IPS-18c (cell line): ENCODE data around the gene KRTAP12-4.
"Not testable (repeated sequence)": the region's sequence is repeated elsewhere in the genome, so short reads cannot be mapped to it uniquely, and the experiment has no call there.

Experiments
- H3K4me3 ChIP-seq: 2 replicates; pipeline ENCODE4 v1.7.0; 2013; ENCODE audit warnings: low read depth, mild to moderate bottlenecking, low read length, moderate library complexity; ENCODE audit not compliant: insufficient read depth
- H3K9me3 ChIP-seq: one replicate; pipeline ENCODE4 v1.6.1; 2013; ENCODE audit warnings: mild to moderate bottlenecking, low read length, moderate library complexity; ENCODE audit not compliant: control insufficient read depth, insufficient read depth

Gene KRTAP12-4

DNA sequence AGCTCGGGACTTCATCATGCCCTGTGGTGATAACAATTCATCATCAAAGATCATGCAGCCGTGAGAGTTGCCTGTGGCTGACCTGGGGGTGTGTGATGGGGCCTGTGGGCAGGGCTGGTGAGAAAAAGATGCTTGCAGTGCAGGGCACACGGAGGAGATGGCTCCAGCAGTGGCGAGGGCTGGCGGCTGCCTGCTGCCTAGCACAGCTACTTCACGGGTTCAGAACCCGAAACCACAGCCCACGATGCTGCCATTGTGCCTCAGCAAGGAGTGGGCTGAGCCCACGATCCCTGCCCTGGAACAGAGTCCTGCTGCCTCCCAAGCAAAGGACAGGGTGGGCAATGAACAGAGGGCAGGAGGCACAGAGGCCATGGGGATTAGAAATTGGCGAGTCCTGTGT lies 28.2 kb downstream of the KRTAP12-4 start:
- H3K4me3 ChIP-seq, result no peak overlapping the region
- peaks cover 9% of the 10 kb centered on the region for H3K9me3 ChIP-seq

DNA sequence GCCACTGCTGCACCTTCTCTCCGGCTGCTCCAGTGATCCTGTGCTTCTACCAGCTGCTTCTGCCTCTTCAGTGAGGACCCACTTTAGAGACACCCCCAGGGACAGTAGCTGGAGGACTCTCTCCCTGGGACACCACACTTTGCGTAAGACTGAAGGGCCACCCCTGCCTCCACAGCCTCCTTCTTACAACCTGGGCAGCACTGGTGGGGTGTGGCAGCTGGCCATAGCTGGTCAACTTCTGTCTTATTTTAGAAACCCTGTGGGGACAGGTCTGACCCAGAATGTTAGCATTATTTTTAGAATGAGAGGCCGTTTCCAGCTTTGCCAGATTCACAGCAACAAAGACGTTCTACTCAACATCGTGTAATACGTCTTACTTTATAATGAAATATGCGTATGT lies 28.7 kb downstream of the KRTAP12-4 start:
- H3K9me3 ChIP-seq, result peaks cover 9% of the 10 kb centered on the region

DNA sequence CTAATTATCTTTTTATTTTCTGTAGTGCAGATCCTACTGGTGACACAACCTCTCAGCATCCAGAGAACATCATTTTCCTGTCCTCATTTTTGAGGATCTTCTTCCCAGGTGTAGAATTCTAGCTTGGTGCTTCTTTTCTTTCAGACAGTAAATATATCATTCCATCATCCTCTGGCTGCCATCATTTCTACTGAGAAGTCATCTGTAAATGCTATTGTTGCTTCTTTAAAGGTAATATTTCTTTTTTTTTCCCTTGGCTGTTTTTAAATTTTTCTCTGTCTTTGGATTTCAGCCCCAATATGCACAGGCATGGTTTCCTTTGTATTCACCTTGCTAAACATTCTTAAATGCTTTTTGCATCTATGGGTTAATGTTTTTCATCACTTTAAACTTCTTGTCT lies 30.9 kb downstream of the KRTAP12-4 start:
- peaks cover 7% of the 10 kb centered on the region for H3K9me3 ChIP-seq
- no peak overlapping the region for H3K4me3 ChIP-seq

More for the DNA sequence above, 28.7 kb downstream of the KRTAP12-4 start:
- no peak overlapping the region for H3K4me3 ChIP-seq

DNA sequence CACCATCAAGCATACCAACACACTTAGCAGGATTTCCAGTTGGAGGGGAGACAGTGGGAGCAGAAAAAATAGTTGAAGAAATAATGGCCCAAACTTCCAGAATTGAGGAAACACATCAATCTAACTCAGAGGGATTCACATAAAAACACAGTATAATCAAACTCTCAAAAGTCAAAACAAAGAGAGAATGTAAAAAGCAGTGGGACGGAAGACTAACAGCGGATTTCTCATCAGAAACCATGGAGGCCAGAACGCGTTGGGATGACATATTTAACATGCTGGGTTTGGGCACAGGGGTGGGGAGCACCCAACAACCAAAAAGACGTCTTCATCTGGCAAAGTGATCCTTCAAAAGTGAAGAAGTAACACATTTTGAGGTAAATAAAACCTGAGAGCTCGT lies 34.6 kb downstream of the KRTAP12-4 start:
- peaks cover 7% of the 10 kb centered on the region for H3K9me3 ChIP-seq

DNA sequence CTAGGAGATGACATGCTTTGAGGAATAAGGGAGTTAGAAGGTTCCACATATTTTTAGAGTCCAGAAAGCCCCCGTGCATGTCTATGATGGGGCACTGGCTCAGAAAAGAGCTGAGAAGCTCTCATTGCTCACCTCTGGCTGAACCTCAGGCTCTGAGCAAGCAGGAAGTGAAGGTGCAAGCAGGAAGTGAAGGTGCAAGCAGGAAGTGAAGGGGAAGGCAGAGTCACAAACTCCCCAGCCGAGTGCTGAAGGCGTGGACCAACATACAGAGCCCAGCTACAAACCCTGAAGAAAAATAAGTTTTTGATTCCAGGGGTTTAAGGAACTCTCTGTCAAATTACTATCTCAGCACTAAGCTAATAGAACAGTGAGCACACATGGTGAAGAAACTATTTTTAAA lies 35.5 kb downstream of the KRTAP12-4 start:
- no peak overlapping the region for H3K4me3 ChIP-seq
- H3K9me3 ChIP-seq, result peaks cover 7% of the 10 kb centered on the region

More for the DNA sequence above, 34.6 kb downstream of the KRTAP12-4 start:
- H3K4me3 ChIP-seq, result no peak overlapping the region

DNA sequence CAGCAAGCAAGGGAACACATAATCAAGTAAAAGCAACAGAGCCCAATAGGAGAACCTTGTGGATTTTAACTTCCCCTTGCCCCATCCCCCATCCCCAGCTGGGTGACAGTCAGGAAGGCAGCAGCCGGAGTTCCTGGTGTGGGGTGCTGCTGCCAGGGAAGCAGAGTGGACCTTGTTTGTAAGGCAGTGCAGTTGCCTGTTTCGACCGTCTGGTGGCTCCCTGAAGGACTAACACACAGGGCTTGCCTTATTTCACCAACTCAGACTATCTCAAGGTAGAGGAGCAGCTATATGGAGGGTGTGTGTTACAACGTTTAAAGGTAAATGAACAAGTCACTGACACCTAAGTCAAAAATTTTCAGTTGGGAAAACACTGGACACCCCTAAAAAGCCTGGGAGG lies 36.0 kb downstream of the KRTAP12-4 start:
- peaks cover 7% of the 10 kb centered on the region for H3K9me3 ChIP-seq
- no peak overlapping the region for H3K4me3 ChIP-seq

DNA sequence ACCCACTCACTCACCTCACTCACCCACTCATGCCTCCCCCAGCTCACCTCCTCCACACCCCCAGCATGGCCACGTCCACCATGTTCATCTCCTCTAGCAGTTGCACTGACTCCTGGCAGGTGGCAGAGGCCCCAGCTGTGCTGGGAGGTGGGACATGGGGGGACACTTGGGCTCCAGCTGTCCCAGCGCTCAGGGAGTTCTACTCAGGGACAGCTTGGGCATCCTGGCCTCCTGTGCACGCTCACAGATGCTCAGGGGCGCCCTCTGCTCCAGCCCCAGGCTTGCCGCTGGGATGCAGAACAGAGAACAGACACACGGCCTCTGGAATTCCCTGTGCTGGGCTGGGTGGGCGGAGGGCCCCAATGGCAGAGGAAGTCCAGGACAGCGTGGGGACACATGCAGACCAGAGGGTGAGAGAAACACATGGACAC lies 37.4 kb downstream of the KRTAP12-4 start:
- Histone ChIP-seq H3K4me3 (no peak overlapping the region), H3K9me3 (peaks cover 3% of the 10 kb centered on the region)

DNA sequence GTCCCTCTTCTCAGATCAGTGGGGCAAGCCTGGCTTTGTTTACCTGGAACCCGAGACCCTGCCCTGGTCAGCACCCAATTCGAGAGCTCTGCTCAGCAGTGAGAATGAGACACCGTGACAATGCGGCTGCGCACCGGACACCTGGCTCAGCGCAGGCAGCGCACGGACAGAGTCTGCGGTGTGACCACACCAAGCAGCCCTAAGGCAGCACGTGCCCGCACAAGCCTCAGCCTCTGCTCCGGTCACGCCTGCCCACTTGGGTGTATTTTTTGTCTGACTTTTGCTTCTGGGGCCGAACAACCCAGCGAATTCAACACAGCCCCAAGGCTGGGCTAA lies 37.9 kb downstream of the KRTAP12-4 start:
- no peaks in the 10 kb centered on the region for H3K9me3 ChIP-seq
- no peak overlapping the region for H3K4me3 ChIP-seq

DNA sequence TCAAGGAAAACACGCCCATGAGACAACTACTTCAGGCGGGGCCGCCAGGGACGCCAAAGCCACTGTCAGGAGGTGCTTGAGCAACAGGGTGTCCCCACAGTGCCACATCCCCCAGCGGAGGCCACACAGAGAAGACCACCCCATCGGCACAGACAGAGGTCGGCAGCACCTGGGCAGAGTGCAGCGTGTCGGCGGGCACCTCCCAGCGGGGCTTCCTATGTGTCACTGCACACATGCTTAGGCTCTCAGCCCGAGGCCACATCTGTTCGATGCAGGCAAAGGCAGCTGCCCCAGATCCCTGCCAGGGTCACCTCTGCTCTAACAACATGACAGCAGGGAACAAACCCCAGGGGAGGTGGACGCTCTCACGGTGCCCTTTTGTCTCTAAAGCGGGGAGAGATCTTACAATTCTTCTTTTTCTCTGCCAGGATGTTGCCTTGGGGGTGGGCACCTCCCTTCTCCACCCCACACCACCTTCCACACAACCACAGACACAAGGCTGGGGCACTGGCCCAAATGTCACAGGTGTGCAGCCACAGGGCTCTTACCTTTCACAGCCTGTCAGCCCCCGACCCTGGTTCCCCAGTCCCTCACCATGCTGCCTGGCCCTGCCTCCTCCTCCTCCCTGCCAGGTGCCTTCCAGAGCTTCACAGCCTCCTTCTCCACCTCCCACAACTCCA lies 38.4 kb downstream of the KRTAP12-4 start:
- no peaks in the 10 kb centered on the region for H3K9me3 ChIP-seq
- H3K4me3 ChIP-seq, result no peak overlapping the region

DNA sequence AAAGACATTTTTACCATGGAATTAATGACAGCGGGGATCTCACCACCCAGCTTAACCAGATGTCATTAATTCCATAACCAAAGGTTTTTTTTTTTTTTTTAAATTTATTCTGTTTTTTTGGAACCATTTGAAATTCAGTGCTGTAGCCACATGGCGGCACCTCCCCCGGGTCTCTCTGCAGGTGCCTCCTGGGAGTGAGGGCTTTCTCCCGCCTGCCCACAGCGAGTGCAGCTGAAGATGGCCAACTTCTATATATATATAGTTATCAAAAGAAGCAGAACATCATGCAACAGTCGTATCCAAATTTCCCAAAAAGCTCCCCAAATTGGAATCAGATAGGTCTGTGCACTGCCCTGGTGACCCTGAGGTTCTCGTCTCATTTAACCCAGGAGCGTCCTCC lies 39.0 kb downstream of the KRTAP12-4 start:
- no peak overlapping the region for H3K4me3 ChIP-seq
- H3K9me3 ChIP-seq, result peaks cover 5% of the 10 kb centered on the region

DNA sequence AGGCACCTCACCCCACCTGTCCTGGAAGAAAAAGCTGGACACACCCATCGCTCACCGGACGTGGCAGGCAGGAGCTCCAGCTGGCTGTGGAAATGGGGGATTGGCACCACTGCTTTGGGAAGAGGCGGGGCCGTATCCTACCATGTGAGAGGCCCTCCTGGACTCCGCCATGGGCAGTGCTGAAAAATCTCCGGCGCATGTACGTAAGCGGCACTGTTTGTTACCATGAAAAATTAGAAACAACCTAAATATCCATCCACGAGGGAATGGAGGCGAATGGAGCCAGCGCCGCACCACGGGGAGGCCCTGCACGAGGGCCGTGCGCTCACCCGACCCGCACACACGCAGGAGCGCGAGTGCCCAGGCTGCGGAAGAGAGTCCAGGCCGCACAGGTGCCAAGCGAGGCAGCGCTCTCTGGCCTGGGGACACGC lies 39.5 kb downstream of the KRTAP12-4 start:
- Histone ChIP-seq H3K4me3 (no peak overlapping the region), H3K9me3 (peaks cover 6% of the 10 kb centered on the region)

DNA sequence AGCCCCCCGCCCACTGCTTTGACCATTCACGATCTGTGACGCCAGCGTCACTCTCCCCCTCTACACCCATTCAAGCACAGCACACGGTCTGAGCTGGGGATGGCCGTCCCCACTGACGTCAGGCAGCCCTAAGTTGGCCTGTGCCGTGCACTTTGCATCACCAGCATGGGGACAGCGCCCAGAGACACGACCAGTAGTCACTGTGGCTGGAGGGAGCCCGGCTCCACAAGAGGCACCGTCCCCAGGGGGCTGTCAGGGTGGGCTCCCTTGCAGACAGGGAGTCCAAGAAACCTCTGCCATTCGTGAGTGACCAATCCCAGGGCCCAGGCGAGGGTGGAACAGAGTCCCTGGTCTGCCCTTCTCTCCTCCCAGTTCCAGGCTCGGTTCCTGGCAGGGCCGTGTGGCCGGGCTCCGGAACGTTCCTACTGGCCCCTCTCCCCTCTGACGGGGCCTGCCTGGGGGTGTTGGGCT lies 40.3 kb downstream of the KRTAP12-4 start:
- no peak overlapping the region for H3K4me3 ChIP-seq
- H3K9me3 ChIP-seq, result peaks cover 6% of the 10 kb centered on the region

DNA sequence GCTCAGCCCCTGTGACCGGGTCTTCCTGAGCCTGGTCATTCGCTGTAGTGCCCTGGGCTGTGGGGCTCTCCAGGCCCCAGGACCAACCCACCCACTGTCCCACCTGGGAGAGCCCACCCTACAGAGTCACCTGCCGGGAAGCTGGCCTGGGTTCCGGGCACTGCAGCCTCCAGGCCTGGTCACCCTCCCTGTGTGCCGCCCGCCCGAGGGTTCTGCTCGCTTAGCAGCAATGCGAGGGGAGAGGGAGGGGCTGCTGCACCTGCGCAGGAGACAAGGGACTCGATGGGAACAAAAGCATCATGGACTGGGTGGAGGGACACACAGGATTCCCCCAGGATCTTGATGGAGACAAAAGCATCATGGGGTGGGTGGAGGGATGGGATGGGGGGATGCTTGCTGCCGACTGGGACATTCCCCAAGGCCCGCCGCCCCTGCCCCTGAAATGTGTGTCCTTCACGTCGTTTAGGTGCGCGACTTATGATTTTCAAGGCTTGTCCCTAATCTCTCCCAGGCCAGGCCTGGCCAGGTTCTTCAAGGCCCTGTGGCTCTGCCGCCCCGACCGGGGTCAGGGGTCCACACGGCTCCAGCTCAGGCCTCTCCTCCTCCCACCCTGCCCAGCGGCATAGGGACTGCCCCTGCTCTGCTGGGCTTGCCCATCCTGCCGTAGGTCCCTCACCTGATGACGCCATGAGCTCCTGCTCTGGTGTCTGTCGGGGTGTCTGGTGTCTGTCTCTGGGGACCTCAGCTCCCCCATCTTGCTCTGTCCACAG lies 40.9 kb downstream of the KRTAP12-4 start:
- Histone ChIP-seq H3K9me3 (peaks cover 6% of the 10 kb centered on the region), H3K4me3 (no peak overlapping the region)

DNA sequence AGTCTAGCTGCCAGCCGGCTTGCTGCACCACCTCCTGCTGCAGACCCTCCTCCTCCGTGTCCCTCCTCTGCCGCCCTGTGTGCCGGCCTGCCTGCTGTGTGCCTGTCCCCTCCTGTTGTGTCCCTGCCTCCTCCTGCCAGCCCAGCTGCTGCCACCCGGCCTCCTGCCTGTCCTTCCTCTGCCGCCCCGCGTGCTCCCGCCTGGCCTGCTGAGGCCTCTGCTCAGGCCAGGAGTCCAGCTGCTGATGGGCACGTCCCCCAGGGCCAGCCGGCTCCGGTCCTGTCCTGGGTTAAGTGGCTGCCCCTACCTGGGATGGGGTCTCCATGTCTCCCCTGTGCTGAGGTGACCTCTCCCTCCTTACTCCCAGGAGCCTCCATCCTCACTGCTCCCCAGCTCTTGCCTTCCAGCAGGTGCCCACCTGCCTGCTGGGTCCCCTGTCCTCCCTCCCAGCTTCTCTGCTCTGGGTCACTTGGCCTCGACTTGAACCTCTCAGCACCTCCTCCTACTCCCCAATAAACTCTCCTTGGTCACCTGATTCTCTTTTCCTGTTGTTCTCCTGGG lies 41.7 kb downstream of the KRTAP12-4 start:
- Histone ChIP-seq H3K4me3 (no peak overlapping the region), H3K9me3 (peaks cover 6% of the 10 kb centered on the region)

DNA sequence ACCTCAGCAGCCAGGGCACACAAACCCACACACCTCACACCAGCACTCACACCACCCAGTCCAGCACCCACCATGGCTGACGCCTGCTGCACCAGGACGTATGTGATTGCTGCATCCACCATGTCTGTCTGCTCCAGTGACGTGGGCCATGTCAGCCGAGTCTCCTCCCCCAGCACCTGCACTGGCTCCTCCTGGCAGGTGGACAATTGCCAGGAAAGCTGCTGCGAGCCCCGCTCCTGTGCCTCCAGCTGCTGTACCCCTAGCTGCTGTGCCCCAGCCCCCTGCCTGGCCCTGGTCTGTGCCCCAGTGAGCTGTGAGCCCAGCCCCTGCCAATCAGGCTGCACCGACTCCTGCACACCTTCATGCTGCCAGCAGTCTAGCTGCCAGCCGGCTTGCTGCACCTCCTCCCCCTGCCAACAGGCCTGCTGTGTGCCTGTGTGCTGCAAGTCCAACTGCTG lies 42.4 kb downstream of the KRTAP12-4 start, which contains the start of gene KRTAP10-8:
Gene KRTAP10-8, plus strand, starts transcription at position 51 of the 458 bp plus-strand sequence. Its CDS starts 22 bp downstream, at position 73.
- Histone ChIP-seq H3K4me3 (no peak within 1 kb of the TSS), H3K9me3 (peaks cover 6% of the 10 kb centered on the region)

DNA sequence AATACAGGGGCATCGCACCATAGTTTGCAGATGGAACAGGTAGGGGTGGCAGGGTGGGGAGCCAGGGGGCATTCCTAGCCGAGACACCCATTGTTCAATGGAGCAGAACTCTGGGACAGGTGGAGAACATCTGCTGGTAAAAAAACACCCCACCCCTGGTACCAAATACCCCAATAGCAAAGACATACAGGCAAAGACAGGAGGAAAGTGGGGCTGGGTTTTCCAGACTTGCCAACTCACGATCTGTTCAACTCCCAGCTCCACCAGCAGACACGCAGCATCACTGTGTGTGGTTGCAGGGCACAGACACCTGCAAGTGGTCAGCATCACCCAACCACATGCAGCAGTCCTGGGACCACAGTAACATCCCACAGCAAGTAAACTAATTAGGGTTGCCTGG lies 42.9 kb downstream of the KRTAP12-4 start:
- Histone ChIP-seq H3K9me3 (peaks cover 6% of the 10 kb centered on the region), H3K4me3 (no peak overlapping the region)

DNA sequence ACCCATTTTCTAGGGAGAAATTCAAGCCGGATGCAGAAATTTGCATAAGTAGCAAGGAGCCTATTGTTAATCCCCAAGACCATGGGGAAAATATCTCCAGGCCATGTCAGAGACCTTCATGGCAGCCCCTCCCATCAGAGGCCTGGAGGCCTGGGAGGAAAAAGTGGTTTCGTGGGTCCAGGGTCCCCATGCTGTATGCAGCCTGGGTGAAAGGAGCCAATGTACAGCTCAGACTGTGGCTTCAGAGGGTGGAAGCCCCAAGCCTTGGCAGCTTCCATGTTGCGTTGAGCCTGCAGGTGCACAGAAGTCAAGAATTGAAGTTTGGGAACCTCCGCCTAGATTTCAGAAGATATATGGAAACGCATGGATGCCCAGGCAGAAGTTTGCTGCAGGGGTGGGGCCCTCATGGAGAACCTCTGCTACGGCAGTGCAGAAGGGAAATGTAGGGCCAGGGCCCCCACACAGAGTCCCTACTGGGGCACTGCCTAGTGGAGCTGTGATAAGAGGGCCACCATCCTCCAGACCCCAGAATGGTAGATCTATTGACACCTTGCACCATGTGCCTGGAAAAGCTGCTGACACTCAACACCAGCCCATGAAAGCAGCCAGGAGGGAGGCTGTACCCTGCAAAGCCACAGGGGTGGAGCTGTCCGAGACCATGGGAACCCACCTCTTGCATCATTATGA lies 44.2 kb downstream of the KRTAP12-4 start:
- H3K4me3 ChIP-seq, H3K9me3 ChIP-seq: not testable (repeated sequence)
